ENCODE data around the gene CALM3.

Gene CALM3

GRCh38 chr19:46599716-46600373 lies 1.3 kb upstream of the CALM3 start:
- DNase-seq (ENCODE audit: low read depth), result no peak

- DNase-seq (ENCODE audit: low read depth), result peak; percentile 97
These were observed 479 bp upstream of the CALM3 start for GRCh38 chr19:46600384-46601317.

- no peak for DNase-seq (ENCODE audit: low read depth)
These were observed 1.5 kb downstream of the CALM3 start for GRCh38 chr19:46602392-46603194.

- no peak for DNase-seq (ENCODE audit: low read depth)
These were observed 2.1 kb downstream of the CALM3 start for GRCh38 chr19:46603195-46603637.

- DNase-seq (ENCODE audit: low read depth), result no peak
These were observed 2.7 kb downstream of the CALM3 start for GRCh38 chr19:46603752-46604231.

GRCh38 chr19:46604781-46605355 lies 3.7 kb downstream of the CALM3 start:
- no peak for DNase-seq (ENCODE audit: low read depth)

GRCh38 chr19:46605356-46605821 lies 4.3 kb downstream of the CALM3 start:
- no peak for DNase-seq (ENCODE audit: low read depth)

GRCh38 chr19:46606019-46606418 lies 4.9 kb downstream of the CALM3 start:
- no peak for DNase-seq (ENCODE audit: low read depth)

- DNase-seq (ENCODE audit: low read depth), result no peak
These were observed 5.7 kb downstream of the CALM3 start for GRCh38 chr19:46606681-46607447.

- DNase-seq (ENCODE audit: low read depth), result no peak
These were observed 6.3 kb downstream of the CALM3 start for GRCh38 chr19:46607448-46607841.

GRCh38 chr19:46608178-46608577 lies 7.0 kb downstream of the CALM3 start:
- no peak for DNase-seq (ENCODE audit: low read depth)

GRCh38 chr19:46608581-46609345 lies 7.6 kb downstream of the CALM3 start:
- DNase-seq (ENCODE audit: low read depth), result no peak

- DNase-seq (ENCODE audit: low read depth), result no peak
These were observed 8.6 kb downstream of the CALM3 start for GRCh38 chr19:46609511-46610412.

GRCh38 chr19:46610413-46610775 lies 9.3 kb downstream of the CALM3 start:
- DNase-seq (ENCODE audit: low read depth), result no peak

- no peak for DNase-seq (ENCODE audit: low read depth)
These were observed 10.0 kb downstream of the CALM3 start for GRCh38 chr19:46610851-46611770.

- no peak for DNase-seq (ENCODE audit: low read depth)
These were observed 10.6 kb downstream of the CALM3 start for GRCh38 chr19:46611776-46612175.

- no peak for DNase-seq (ENCODE audit: low read depth)
These were observed 12.4 kb downstream of the CALM3 start for GRCh38 chr19:46613525-46613924.

GRCh38 chr19:46614114-46614722 lies 13.1 kb downstream of the CALM3 start:
- peak; percentile 73 for DNase-seq (ENCODE audit: low read depth)
